Measurements from ENCODE around the gene TMIGD1. TPM values are rescaled to one million over a fixed set of nuclear protein-coding genes. Genes with fewer than 3 reads are reported as not detected.

Gene TMIGD1
- total RNA-seq, 1 donor from 2014 or later, result not detected

- no peak overlapping the region for H3K4me3 Mint-ChIP-seq (ENCODE audit: low read depth)
- TF ChIP-seq CTCF (IDR thresholded peaks at IDR 0.05; ENCODE audit: unreplicated experiment), result no peak
- H3K9me3 Mint-ChIP-seq (ENCODE audit: low read depth), result no peaks in the 10 kb centered on the region
- no peaks in the 10 kb centered on the region for H3K4me1 Mint-ChIP-seq (ENCODE audit: low read depth)
- no peak for DNase-seq (ENCODE audit: low spot score, unreplicated experiment)
- peaks cover 3% of the 10 kb centered on the region for H3K36me3 Mint-ChIP-seq (ENCODE audit: insufficient read depth)
- no peaks in the 10 kb centered on the region for H3K27me3 Mint-ChIP-seq
- no peak overlapping the region for H3K27ac Mint-ChIP-seq
These were observed 54.7 kb downstream of the TMIGD1 start for GRCh38 chr17:30279156-30279555.

- Mint-ChIP-seq H3K27me3 (no peaks in the 10 kb centered on the region), H3K4me1 (ENCODE audit: low read depth) (no peaks in the 10 kb centered on the region), H3K36me3 (ENCODE audit: insufficient read depth) (peaks cover 9% of the 10 kb centered on the region), H3K9me3 (ENCODE audit: low read depth) (no peaks in the 10 kb centered on the region), H3K4me3 (ENCODE audit: low read depth) (no peak overlapping the region), H3K27ac (no peak overlapping the region)
- DNase-seq (ENCODE audit: low spot score, unreplicated experiment), result no peak
- TF ChIP-seq CTCF (IDR thresholded peaks at IDR 0.05; ENCODE audit: unreplicated experiment), result peak; percentile 71
These were observed 55.8 kb downstream of the TMIGD1 start for GRCh38 chr17:30278032-30278431.

- Mint-ChIP-seq H3K9me3 (ENCODE audit: low read depth) (no peaks in the 10 kb centered on the region), H3K27me3 (no peaks in the 10 kb centered on the region), H3K36me3 (ENCODE audit: insufficient read depth) (peaks cover 22% of the 10 kb centered on the region), H3K4me3 (ENCODE audit: low read depth) (no peak overlapping the region), H3K4me1 (ENCODE audit: low read depth) (peaks cover 4% of the 10 kb centered on the region), H3K27ac (no peak overlapping the region)
- no peak for DNase-seq (ENCODE audit: low spot score, unreplicated experiment)
- TF ChIP-seq CTCF (IDR thresholded peaks at IDR 0.05; ENCODE audit: unreplicated experiment), result no peak
These were observed 57.9 kb downstream of the TMIGD1 start for GRCh38 chr17:30275911-30276310.

- DNase-seq (ENCODE audit: low spot score, unreplicated experiment), result no peak
- no peak for TF ChIP-seq CTCF (IDR thresholded peaks at IDR 0.05; ENCODE audit: unreplicated experiment)
- H3K4me3 Mint-ChIP-seq (ENCODE audit: low read depth), result no peak overlapping the region
- H3K27ac Mint-ChIP-seq, result peak overlapping the region; percentile 37
- peaks cover 22% of the 10 kb centered on the region for H3K36me3 Mint-ChIP-seq (ENCODE audit: insufficient read depth)
- H3K4me1 Mint-ChIP-seq (ENCODE audit: low read depth), result peaks cover 4% of the 10 kb centered on the region
- no peaks in the 10 kb centered on the region for H3K9me3 Mint-ChIP-seq (ENCODE audit: low read depth)
- no peaks in the 10 kb centered on the region for H3K27me3 Mint-ChIP-seq
These were observed 59.0 kb downstream of the TMIGD1 start for GRCh38 chr17:30274887-30275286.

- no peak overlapping the region for H3K27ac Mint-ChIP-seq
- peaks cover 4% of the 10 kb centered on the region for H3K4me1 Mint-ChIP-seq (ENCODE audit: low read depth)
These were observed 60.5 kb downstream of the TMIGD1 start for GRCh38 chr17:30273373-30273772.

More at GRCh38 chr17:30273373-30273772, 60.5 kb downstream of the TMIGD1 start:
- no peak for TF ChIP-seq CTCF (IDR thresholded peaks at IDR 0.05; ENCODE audit: unreplicated experiment)
- no peak overlapping the region for H3K4me3 Mint-ChIP-seq (ENCODE audit: low read depth)
- no peak for DNase-seq (ENCODE audit: low spot score, unreplicated experiment)
- peaks cover 28% of the 10 kb centered on the region for H3K36me3 Mint-ChIP-seq (ENCODE audit: insufficient read depth)
- no peaks in the 10 kb centered on the region for H3K27me3 Mint-ChIP-seq
- H3K9me3 Mint-ChIP-seq (ENCODE audit: low read depth), result no peaks in the 10 kb centered on the region
